NCI-H146 treated with DMSO at 0.1 percent for 48 hours (cell line): Measurements from ENCODE around the gene ZDHHC3.

Experiments
- DNase-seq: peaks from one replicate; lab custom pipeline; 2025; ENCODE audit not compliant: unreplicated experiment; lab: John Stamatoyannopoulos, UW

ZDHHC3 gene

GRCh38 chr3:44899683-44900367 is 76.1 kb downstream of the ZDHHC3 start:
- DNase-seq, result no peak

DNA sequence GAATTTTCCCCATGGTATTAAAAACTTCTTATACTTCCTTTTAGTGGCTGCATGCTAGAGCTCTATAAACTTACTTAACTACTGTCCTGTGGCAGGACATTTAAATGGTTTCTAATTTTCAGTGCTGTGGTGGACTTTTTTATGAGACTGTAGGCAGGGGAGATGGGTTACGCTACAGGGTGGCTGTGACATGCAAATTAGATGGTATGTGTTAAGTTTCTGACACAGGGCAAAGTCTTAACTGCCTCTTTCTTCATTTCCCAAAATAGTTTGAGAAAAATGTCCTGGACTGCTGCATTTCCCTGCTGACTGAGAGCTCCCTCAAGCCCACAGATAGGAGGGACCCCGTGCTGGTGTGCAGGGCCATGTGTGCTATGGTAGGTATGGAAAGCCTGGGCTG is 79.5 kb downstream of the ZDHHC3 start:
- no peak for DNase-seq

DNA sequence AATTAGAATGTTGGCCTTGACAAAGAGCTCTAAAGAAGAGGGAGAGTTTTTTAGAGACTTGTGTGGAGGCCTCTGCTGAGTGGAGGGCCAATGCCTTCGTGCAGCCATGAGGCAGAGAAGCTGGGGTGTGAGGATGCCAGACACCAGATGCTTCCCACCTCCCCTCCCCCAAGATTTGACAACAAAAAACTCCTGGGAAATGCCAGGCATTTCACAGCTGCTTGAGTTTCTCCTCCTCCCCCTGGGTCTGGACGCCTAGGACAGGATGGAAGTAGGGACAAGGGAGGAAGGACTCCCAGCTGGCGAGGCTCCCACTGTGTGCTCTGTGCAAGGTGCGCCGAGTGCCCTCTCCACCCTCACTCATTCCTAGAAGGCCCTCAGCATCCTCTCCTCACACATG is 81.5 kb downstream of the ZDHHC3 start:
- no peak for DNase-seq

DNA sequence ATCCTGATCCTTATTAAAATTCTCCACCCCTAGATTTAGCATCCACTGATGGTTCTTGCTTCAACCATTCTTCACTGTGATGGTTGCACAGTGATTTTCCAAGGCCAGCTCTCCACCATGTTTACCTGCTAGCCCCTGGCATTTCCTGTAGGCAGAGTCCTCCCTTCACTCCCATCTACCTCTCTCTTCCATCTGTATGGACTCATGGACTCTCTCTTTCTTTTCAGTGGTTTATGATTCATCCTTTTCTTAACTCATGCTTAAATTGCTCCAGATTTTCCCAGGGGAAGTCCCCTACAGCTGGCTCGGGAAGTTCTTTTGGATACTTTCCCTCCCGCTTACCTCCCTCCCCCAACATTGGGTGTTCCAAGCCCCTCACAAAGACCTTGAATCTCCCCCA is 82.9 kb downstream of the ZDHHC3 start:
- no peak for DNase-seq

GRCh38 chr3:44892689-44893088 is 83.3 kb downstream of the ZDHHC3 start:
- DNase-seq, result no peak

- no peak for DNase-seq
Observed at GRCh38 chr3:44890852-44891251, 85.1 kb downstream of the ZDHHC3 start.

- no peak for DNase-seq
Observed at GRCh38 chr3:44890258-44890657, 85.7 kb downstream of the ZDHHC3 start.

DNA sequence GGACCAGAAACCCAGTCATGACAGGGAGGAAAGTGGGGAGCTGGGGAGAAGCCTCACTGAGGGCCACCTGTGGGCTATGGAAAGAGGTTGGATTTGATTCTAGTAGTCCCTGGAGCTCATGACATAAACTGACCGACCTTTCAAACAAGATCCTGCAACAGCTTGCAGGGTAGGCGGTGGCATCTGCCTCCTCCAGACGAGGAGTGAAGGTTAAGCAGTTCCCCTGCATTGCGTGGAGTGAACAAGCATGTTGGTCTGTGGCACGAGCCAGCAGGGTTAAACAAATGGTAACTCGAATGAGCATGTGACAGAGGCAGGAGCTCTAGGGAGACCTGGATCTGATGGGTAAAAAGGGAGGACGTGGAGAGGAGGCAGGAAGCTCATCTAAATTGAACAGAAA is 88.9 kb downstream of the ZDHHC3 start:
- DNase-seq, result no peak

DNA sequence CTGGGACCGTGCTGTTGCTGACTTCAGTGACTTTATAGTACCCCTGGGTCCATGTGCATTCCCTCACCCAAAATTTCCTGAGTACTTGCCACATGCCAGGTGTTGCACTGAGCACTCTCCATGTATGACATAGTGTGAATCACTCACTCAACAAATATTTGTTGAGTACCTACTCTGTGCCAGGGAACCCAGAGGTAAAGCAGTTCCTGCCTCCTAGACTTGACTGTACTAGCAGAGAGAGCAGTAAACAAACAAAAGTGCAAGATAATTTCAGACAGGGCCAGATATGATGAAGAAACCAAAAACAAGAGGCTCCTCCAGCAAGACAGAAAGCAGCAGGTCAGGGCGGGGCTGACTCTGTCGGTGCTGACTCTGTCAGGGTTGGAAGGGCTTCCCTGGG is 89.4 kb downstream of the ZDHHC3 start:
- no peak for DNase-seq

DNA sequence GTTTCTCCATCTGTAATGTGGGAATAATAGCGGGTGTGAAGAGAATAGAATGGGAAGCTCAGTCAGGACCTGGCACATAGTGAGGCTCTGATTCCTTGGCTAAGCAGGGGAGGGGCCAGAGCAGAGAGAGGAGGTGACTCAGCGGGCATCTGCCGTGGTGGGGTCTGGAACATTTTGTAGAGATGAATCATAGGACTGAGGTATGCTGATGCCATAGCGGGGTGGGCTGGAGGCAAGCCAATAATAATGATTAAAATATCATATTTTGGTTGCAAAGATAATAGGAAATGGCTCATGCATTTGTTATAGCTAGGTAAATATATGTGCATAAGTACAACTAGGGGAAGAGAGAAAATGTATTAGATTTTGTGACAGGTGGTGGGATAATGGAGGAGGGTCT is 90.4 kb downstream of the ZDHHC3 start:
- no peak for DNase-seq

DNA sequence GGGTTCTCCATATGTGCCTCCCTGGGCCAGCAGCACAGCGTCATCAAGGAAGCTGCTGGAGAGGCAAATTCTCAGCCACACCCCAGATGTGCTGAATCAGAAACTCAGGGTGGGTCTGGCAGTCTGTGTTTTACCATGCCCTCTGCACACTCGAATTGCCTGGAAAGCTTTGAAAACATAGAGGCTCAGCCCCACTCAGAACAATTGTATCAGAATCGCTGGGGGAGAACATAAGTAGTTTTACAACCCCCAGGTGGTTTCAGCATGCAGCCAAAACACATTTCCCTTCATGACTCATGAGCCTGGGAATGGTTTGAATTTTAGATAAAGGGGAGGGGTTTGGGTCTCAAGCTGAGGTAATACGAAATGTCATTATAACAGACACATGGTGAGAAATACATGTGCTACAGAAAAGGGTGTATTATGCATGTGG is 92.0 kb downstream of the ZDHHC3 start:
- no peak for DNase-seq

DNA sequence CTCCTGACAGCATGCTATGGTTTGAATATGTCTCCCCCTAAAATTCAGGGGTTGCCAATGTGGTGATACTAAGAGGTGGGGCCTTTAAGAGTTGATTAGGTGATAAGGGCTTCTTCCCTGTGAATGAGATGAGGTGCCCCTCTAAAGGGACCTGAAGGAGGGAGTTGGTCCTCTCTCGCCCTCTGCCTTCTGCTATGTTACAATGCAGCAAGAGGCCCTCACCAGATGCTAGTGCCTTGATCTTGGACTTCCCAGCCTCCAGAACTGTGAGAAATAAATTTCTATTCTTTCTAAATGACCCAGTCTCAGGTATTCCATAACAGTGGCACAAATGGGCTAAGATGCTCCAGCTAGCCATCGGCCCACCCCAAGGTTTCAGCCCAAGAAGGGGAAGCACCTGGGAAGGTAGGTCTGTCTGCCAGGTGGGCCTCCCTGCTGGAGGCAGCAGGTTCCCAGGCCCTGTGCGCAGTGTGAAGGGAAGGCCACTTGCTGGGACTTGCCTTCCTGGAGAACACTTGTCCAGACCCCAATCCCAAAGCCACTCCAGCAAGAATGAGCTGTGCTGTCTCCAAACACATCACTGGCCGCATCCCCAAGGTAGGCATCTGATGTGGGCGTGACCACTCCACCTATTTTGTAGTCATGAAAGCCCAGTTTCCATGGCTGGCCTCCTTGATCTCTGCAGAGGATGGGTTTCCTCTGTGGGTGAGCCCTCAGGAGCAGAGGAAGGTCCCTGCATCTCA is 92.6 kb downstream of the ZDHHC3 start:
- no peak for DNase-seq

DNA sequence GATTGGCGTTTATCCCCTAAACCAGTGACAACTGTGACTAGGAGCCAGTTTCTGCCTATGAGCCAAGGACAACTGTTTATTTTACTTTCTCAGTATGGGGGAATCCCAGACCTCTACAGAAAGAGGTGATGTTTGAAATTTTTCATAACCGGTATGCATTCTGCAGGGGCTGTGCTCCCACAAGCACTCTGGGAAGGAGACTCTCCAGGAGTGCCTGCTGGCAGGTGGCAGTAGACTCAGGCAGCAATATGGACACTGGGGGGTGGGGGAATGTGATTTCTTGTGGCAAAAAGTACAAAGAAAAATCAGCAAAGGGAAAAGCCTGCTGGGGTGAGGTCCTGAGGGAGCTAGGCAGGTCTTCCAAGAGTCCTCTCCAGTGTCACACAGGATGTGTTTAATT is 95.7 kb downstream of the ZDHHC3 start:
- DNase-seq, result no peak

DNA sequence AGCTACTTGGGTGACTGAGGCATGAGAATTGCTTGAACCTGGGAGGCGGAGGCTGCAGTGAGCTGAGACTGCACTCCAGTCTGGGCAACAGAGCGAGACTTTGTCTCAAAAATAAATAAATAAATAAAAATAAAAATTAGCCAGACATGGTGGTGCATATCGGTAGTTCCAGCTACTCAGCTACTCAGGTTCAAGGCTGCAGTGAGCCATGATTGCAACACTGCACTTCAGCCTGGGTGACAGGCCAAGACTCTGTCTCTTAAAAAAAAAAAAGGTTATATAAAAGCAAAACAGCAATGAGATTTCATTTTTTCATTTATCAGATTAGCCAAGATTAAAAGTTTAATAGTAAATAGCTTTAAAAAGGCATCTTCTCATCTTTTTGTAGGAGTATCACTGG is 98.6 kb downstream of the ZDHHC3 start:
- DNase-seq, result no peak

DNA sequence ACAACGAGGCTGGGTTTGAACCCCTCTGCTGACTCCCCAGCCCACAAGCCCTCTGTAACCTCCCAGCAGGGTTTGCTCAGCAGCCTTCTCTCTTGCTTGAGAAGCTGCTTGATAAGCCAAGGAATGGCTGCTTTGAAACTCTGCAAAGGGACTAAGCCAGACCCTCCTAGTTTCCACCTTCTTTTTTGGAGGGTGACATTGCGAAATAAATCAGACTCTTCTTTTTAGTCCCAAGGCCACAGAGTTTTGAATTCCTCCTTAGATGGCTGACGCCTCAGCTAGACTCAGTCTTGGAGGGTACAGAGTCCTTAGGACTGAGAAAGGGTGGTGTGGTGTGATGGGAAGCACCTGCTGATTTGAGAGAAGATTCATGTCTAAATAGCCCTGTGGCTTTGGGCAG is 100.4 kb downstream of the ZDHHC3 start:
- DNase-seq, result no peak
